Glomerular endothelial cell (primary cell): ENCODE data around the gene IQCF2. TPM values are rescaled to one million over a fixed set of nuclear protein-coding genes. Genes with fewer than 3 reads are reported as not detected.
"Not testable (repeated sequence)": the region's sequence is repeated elsewhere in the genome, so short reads cannot be mapped to it uniquely, and the experiment has no call there.

ENCODE experiments used
- DNase-seq: peaks from one replicate; pipeline ENCODE4 v3.0.0-alpha.2; 2011; ENCODE audit warnings: low read depth, low spot score; ENCODE audit errors: extremely low read depth
- total RNA-seq: library from RNA; depleted of rRNA; stranded (reverse); fragments of >200 nt; gene quantifications from 2 replicates; pipeline ENCODE4 v1.2.3, GENCODE V29; 2015

Gene IQCF2
- not detected in 2 replicates for total RNA-seq

- no peak for DNase-seq
Observed at GRCh38 chr3:51860703-51861665, at the start of gene IQCF2. TSS of gene IQCF2 (plus strand) at chr3:51861615. CDS start at chr3:51861667, 52 bp downstream.

- DNase-seq, result no peak
Observed at GRCh38 chr3:51813539-51813938, 47.9 kb upstream of the IQCF2 start.

GRCh38 chr3:51814034-51814433 is 47.4 kb upstream of the IQCF2 start:
- no peak for DNase-seq

GRCh38 chr3:51815614-51816013 is 45.8 kb upstream of the IQCF2 start:
- no peak for DNase-seq

- no peak for DNase-seq
Observed at GRCh38 chr3:51816723-51817122, 44.7 kb upstream of the IQCF2 start.

- DNase-seq, result no peak
Observed at GRCh38 chr3:51817375-51817774, 44.0 kb upstream of the IQCF2 start.

GRCh38 chr3:51819151-51819550 is 42.3 kb upstream of the IQCF2 start:
- DNase-seq, result no peak

- DNase-seq, result no peak
Observed at GRCh38 chr3:51819709-51820406, 41.6 kb upstream of the IQCF2 start.

- DNase-seq, result no peak
Observed at GRCh38 chr3:51828297-51828696, 33.1 kb upstream of the IQCF2 start.

GRCh38 chr3:51830345-51830744 is 31.1 kb upstream of the IQCF2 start:
- no peak for DNase-seq

- no peak for DNase-seq
Observed at GRCh38 chr3:51830836-51831385, 30.5 kb upstream of the IQCF2 start.

- no peak for DNase-seq
Observed at GRCh38 chr3:51836606-51837005, 24.8 kb upstream of the IQCF2 start.

GRCh38 chr3:51845129-51845528 is 16.3 kb upstream of the IQCF2 start:
- DNase-seq, result no peak

GRCh38 chr3:51855411-51855810 is 6.0 kb upstream of the IQCF2 start:
- not testable (repeated sequence) for DNase-seq

- DNase-seq, result no peak
Observed at GRCh38 chr3:51862886-51863285, 1.5 kb downstream of the IQCF2 start.

GRCh38 chr3:51868896-51869295 is 7.5 kb downstream of the IQCF2 start:
- not testable (repeated sequence) for DNase-seq

- DNase-seq, result no peak
Observed at GRCh38 chr3:51869304-51869703, 7.9 kb downstream of the IQCF2 start.

- no peak for DNase-seq
Observed at GRCh38 chr3:51873253-51873766, 11.9 kb downstream of the IQCF2 start.

GRCh38 chr3:51873876-51874275 is 12.5 kb downstream of the IQCF2 start:
- DNase-seq, result no peak

- no peak for DNase-seq
Observed at GRCh38 chr3:51874411-51874810, 13.0 kb downstream of the IQCF2 start.

GRCh38 chr3:51874889-51875288 is 13.5 kb downstream of the IQCF2 start:
- DNase-seq, result no peak
